Stomach smooth muscle (tissue), 2 donors: Measurements from ENCODE around the gene HERC5.
"Not testable (repeated sequence)": the region's sequence is repeated elsewhere in the genome, so short reads cannot be mapped to it uniquely, and the experiment has no call there.

Source experiments
- H3K27ac ChIP-seq: one replicate; pipeline ENCODE4 v1.7.0; 2013; ENCODE audit warnings: mild to moderate bottlenecking, low read length, inconsistent platforms
- H3K27me3 ChIP-seq, 2 donors: one replicate each; pipeline ENCODE4 v1.7.0; 2013; ENCODE audit warnings: low read length in 2 of 2; ENCODE audit not compliant: insufficient read depth in 2 of 2, control insufficient read depth in 1 of 2
- H3K36me3 ChIP-seq, 2 donors: one replicate each; pipeline ENCODE4 v1.7.0; 2013; ENCODE audit warnings: low read length in 2 of 2; ENCODE audit not compliant: control insufficient read depth in 2 of 2, insufficient read depth in 2 of 2
- H3K4me1 ChIP-seq: one replicate; pipeline ENCODE4 v1.7.0; 2013; ENCODE audit warnings: low read length; ENCODE audit not compliant: control insufficient read depth, insufficient read depth
- H3K4me3 ChIP-seq, 2 donors: one replicate each; pipeline ENCODE4 v1.7.0; 2013; ENCODE audit warnings: low read length in 2 of 2
- H3K9ac ChIP-seq, 2 donors: one replicate each; pipeline ENCODE4 v1.7.0; 2013; ENCODE audit warnings: low read length in 2 of 2, mild to moderate bottlenecking in 1 of 2
- H3K9me3 ChIP-seq, 2 donors: one replicate each; pipeline ENCODE4 v1.7.0; 2013; ENCODE audit warnings: low read length in 2 of 2; ENCODE audit not compliant: control insufficient read depth in 2 of 2
- donor health status: healthy.
- donor health status: Pancreatic carcinoma.

The HERC5 gene

DNA sequence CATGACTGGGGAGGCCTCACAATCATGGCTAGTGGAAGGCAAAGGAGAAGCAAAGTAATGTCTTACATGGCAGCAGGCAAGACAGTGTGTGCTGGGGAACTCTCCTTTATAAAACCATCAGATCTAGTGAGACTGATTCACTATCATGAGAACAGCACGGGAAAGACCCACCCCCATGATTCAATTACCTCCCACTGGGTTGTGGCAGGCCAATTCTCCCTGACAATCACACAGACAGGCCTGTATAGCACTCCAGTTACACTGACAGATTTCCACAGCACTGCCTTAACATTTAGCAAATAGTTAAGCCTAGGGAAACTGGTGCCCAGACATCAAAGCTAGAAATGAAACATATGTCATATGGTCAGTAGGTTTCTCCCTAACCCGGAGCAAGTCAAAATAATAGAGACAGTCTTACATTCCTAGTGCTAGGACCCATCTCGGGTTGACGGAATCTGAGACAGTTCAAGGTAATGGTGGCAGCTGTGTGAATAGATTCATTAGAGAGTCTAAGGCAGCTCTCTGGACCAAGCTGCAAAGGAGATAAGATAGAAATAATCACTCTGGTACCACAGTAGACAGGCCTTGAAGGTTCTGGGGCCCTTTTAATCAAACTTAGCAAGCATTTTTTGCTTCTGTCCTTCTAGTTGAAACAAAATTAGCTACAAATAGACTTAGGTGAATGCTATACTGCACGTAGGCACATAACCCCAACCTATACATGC is 9.4 kb upstream of the HERC5 start:
- H3K4me1 ChIP-seq = no peaks in the 10 kb centered on the region
- H3K9ac ChIP-seq = no peak overlapping the region
- no peaks in the 10 kb centered on the region for H3K9me3 ChIP-seq
- H3K27ac ChIP-seq = no peak overlapping the region
- no peak overlapping the region for H3K4me3 ChIP-seq
- H3K36me3 ChIP-seq = peaks cover 0 to 1% of the 10 kb centered on the region in 2 donors
- H3K27me3 ChIP-seq = no peaks in the 10 kb centered on the region

DNA sequence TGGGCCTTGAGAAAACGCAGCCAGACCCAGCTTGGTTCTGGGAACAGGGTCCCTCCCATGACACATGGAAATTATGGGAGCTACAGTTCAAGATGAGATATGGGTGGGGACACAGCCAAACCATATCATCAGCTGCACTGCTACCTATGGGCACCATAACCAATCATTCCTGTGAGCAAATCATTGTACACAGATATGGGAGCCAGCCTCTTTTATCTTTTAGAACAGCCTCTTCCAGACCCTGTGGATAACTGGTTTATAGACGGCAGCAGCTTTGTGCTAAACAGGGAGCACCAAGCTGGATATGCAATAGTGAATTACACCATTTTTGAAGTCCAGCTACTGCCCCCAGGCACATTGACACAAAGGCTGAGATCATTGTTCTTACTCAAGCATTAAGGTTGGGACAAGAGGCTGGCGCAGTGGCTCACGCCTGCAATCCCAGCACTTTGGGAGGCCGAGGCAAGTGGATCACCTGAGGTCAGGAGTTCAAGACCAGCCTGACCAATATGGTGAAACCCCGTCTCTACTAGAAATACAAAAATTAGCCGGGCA is 8.6 kb upstream of the HERC5 start:
- H3K4me1 ChIP-seq, H3K9ac ChIP-seq, H3K27ac ChIP-seq, H3K27me3 ChIP-seq, H3K4me3 ChIP-seq, H3K9me3 ChIP-seq, H3K36me3 ChIP-seq: not testable (repeated sequence)

- Histone ChIP-seq H3K27ac (no peak overlapping the region), H3K27me3 (no peaks in the 10 kb centered on the region), H3K4me1 (no peaks in the 10 kb centered on the region)
Observed at GRCh38 chr4:88448889-88449288, 8.0 kb upstream of the HERC5 start.

DNA sequence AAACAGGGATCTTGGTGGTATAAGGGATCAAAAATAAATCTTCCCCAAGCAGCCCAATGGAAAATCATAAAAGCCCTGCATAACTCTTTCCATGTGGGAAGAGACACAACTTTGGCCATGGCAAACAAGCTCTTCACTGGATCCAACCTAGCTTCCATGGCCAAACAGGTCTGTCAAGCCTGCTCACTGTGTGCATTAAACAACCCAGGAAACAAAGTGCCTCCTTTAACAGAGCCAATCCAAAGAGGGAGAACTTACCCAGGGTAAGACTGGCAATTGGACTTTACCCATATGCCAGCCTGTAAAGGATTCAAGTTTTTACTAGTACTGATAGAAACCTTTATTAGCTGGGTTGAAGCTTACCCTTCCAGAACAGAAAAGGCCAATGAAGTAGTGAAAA is 7.6 kb upstream of the HERC5 start:
- no peak overlapping the region for H3K4me3 ChIP-seq
- H3K27me3 ChIP-seq = no peaks in the 10 kb centered on the region
- no peaks in the 10 kb centered on the region for H3K36me3 ChIP-seq
- H3K9ac ChIP-seq = no peak overlapping the region
- no peaks in the 10 kb centered on the region for H3K4me1 ChIP-seq
- no peak overlapping the region for H3K27ac ChIP-seq
- no peaks in the 10 kb centered on the region for H3K9me3 ChIP-seq

More at GRCh38 chr4:88448889-88449288, 8.0 kb upstream of the HERC5 start:
- Histone ChIP-seq H3K9ac (no peak overlapping the region), H3K36me3 (no peaks in the 10 kb centered on the region), H3K4me3 (no peak overlapping the region), H3K9me3 (no peaks in the 10 kb centered on the region)

DNA sequence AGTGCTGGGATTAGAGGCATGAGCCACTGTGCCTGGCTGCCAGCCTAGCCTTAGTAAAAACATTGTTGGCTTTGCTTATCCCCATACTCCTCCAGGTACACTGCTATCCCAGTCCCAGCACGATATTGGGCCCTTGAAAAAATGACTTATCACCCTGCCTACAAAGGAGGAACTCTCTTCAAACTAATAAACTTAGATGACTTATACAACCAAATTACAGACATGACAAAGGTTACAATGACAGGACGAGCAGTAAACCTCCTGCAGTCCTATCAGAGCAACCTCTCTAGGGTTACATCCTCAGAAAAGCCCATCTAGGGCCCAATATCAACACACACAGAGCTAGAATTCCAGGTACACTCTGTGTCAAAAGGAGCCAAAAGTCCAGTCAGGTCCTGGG is 5.7 kb upstream of the HERC5 start:
- Histone ChIP-seq H3K9ac (no peak overlapping the region), H3K9me3 (no peaks in the 10 kb centered on the region), H3K27ac (no peak overlapping the region), H3K36me3 (no peaks in the 10 kb centered on the region), H3K4me1 (no peaks in the 10 kb centered on the region), H3K4me3 (no peak overlapping the region), H3K27me3 (no peaks in the 10 kb centered on the region)

- Histone ChIP-seq H3K9ac (no peak overlapping the region), H3K27ac (no peak overlapping the region), H3K9me3 (no peaks in the 10 kb centered on the region), H3K27me3 (no peaks in the 10 kb centered on the region), H3K4me1 (peaks cover 3% of the 10 kb centered on the region), H3K36me3 (no peaks in the 10 kb centered on the region), H3K4me3 (no peak overlapping the region)
Observed at GRCh38 chr4:88452912-88453311, 4.0 kb upstream of the HERC5 start.

DNA sequence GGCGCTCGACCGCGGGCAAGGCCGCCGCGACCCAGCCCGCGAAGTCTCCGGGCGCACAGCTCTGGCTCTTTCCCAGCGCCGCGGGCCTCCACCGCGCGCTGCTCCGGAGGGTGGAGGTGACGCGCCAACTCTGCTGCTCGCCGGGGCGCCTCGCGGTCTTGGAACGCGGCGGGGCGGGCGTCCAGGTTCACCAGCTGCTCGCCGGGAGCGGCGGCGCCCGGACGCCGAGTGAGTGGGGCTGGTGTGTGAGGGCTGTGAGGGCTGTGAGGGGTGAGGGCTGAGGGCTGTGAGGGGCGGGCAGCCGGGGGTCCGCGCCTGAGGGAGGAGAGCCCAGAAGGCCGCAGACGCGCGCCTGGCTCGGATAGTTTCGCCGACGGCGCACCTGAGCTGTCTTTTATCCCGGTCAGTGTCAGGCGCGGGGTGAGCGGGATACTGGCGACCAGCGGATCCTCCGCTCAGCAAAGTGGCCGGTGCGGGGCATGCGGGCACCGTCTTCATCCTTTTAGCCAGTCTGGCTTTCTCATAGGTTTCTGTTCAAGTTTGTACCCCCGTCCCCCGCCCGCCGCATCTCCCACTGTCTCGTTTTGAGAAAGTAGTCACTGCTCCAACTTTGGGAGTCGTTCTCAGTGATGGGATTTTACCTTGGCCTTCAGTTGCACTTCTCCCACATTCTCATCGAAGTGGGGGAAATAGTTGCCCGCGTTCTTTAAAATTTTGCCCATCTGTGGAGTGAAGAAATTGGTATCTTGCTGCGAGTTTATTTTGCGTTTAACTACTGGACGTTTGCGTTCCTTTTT is 586 bp downstream of the HERC5 start:
- Histone ChIP-seq H3K9ac (peak overlapping the region; percentile 47 to 50), H3K9me3 (no peaks in the 10 kb centered on the region), H3K36me3 (peaks cover 5 to 6% of the 10 kb centered on the region in 2 donors), H3K4me1 (peaks cover 3% of the 10 kb centered on the region), H3K27ac (peak overlapping the region; percentile 66), H3K27me3 (no peaks in the 10 kb centered on the region), H3K4me3 (peak overlapping the region; percentile 83 to 84)

DNA sequence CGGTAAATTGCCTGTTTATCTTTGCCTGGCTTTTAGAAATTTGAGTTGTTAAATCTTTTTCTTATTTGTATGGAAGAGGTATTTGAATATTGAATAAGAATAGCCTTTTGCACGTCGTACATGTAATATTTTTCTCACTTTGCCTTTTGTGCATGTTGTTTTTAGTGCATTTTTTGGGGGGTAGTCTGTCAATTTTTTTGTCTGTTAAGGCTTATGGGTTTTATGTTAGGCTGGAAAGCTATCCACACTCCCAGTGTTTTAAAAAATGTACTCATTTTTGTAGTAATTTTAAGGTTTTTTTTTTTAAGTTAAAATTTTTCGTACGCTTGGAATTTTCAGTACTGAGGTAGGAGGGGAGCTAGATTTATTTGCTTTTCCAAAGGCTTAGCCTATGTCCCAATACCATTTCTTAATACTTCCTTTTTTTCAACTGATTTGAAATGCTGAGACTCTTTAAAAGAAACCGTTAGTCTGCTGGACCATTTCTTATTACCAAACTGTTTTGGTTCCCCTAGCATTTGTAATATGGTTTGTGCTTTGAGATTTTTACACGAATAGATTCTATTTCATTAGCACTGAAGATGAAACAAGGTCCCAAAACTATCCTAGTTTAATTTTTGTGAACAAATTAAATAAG is 1.3 kb downstream of the HERC5 start:
- Histone ChIP-seq H3K27ac (no peak overlapping the region), H3K4me1 (peaks cover 3% of the 10 kb centered on the region), H3K36me3 (peaks cover 8 to 10% of the 10 kb centered on the region in 2 donors), H3K27me3 (no peaks in the 10 kb centered on the region), H3K9ac (no peak overlapping the region), H3K4me3 (peak overlapping the region in 1 of 2 donors; percentile 84), H3K9me3 (no peaks in the 10 kb centered on the region)

- H3K4me3 ChIP-seq = no peak overlapping the region
- H3K4me1 ChIP-seq = no peaks in the 10 kb centered on the region
- no peaks in the 10 kb centered on the region for H3K27me3 ChIP-seq
- H3K36me3 ChIP-seq = peaks cover 26 to 47% of the 10 kb centered on the region in 2 donors
- H3K9me3 ChIP-seq = no peaks in the 10 kb centered on the region
- no peak overlapping the region for H3K9ac ChIP-seq
- H3K27ac ChIP-seq = no peak overlapping the region
Observed at GRCh38 chr4:88465653-88466192, 8.8 kb downstream of the HERC5 start.

DNA sequence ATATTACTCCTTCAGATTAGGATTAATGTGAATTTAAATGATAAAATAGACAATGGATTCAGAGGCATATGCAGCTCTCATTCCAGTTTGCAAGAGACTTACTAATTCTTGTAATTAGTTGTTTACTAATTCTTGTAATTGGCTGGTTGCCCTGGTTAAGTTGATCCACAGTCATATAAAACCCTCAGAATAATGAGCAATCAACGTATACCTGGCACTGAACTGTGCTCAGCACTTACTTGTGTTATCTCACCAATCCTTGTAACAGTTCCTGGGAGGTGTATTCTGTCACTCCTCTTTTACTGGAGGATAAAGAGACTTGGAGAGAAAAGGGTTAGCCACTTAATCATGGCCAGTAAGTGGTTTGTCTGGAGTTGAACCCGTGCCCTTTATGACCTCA is 10.5 kb downstream of the HERC5 start:
- no peaks in the 10 kb centered on the region for H3K4me1 ChIP-seq
- no peak overlapping the region for H3K4me3 ChIP-seq
- H3K27me3 ChIP-seq = no peaks in the 10 kb centered on the region
- H3K27ac ChIP-seq = no peak overlapping the region
- H3K9ac ChIP-seq = no peak overlapping the region
- peaks cover 21 to 42% of the 10 kb centered on the region in 2 donors for H3K36me3 ChIP-seq
- H3K9me3 ChIP-seq = no peaks in the 10 kb centered on the region
